Epithelial cell of proximal tubule (primary cell): ENCODE results near the gene USP6NL. TPM values are rescaled to one million over a fixed set of nuclear protein-coding genes. Genes with fewer than 3 reads are reported as not detected.

Source experiments
- DNase-seq: peaks from one replicate; pipeline ENCODE4 v3.0.0-alpha.2; 2011; ENCODE audit warnings: low read depth
- H3K4me3 ChIP-seq: 2 replicates; pipeline ENCODE4 v1.5.1; 2011; ENCODE audit warnings: low read depth, mild to moderate bottlenecking, low read length
- total RNA-seq: library from RNA; depleted of rRNA; stranded (reverse); fragments of >200 nt; gene quantifications from 2 replicates; pipeline ENCODE4 v1.2.3, GENCODE V29; 2015
- TF ChIP-seq, protein P1 (sequence below): conservative IDR thresholded peaks from 2 replicates; pipeline ENCODE4 v1.5.1; 2012; ENCODE audit warnings: low read depth, mild to moderate bottlenecking, low read length

Gene USP6NL
- total RNA-seq, 1 donor from 2014 or later, result 14.7 TPM

DNA sequence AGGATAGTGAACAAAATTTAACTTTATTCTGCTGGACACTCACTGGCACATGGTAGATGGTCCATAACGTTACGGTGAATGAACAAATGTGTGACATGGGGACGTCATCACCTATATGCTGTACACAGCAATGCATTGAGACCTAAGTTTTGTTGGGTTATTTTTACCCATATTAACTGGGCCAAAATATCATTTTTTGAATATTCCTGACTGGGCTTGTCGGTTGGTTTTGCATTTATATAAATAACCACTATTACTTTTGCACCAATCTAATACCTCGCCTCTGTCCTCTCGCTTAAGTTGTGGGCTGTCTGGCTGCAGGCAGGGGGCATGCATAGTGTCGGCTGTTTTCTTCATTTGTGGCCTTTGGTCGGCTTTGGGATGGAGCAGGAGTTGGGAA lies 161.7 kb downstream of the USP6NL start:
- TF ChIP-seq, protein P1, sequence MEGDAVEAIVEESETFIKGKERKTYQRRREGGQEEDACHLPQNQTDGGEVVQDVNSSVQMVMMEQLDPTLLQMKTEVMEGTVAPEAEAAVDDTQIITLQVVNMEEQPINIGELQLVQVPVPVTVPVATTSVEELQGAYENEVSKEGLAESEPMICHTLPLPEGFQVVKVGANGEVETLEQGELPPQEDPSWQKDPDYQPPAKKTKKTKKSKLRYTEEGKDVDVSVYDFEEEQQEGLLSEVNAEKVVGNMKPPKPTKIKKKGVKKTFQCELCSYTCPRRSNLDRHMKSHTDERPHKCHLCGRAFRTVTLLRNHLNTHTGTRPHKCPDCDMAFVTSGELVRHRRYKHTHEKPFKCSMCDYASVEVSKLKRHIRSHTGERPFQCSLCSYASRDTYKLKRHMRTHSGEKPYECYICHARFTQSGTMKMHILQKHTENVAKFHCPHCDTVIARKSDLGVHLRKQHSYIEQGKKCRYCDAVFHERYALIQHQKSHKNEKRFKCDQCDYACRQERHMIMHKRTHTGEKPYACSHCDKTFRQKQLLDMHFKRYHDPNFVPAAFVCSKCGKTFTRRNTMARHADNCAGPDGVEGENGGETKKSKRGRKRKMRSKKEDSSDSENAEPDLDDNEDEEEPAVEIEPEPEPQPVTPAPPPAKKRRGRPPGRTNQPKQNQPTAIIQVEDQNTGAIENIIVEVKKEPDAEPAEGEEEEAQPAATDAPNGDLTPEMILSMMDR, result no peak
- DNase-seq, result no peak
- H3K4me3 ChIP-seq, result no peak overlapping the region

DNA sequence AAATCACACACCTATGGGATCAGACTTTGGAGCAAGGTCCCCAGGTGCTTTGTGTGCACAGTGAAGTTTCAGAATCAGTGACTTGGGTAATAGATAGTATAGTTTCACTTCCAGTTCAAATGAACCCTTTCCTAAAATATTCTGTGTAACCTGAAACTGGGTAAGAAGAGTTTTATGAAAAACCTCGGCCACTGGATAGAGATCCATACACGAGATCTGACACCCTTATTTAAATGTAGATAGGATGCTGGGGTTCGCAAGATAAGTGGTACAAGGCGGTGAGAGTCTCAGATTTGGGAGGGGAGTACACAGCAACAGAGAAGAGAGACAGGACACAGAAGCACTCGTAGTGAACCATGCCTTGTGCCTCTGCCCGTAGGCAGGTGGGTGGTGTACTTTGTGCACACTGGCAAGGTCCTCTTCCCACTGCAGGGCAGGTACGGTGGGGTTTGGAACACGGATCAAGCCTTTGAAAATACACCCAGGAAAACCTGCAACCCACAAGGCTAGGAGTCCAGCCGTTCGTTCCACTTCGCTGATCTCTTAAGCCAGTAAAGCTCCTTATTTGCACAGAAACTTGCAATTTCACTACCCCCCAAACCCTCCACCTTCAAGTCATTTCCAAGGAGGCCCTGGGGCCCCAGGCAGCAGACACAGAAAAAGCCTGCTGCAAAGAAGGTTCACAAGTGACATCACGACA lies 162.8 kb downstream of the USP6NL start:
- no peak for DNase-seq
- TF ChIP-seq, protein P1, result no peak
- H3K4me3 ChIP-seq, result no peak overlapping the region

DNA sequence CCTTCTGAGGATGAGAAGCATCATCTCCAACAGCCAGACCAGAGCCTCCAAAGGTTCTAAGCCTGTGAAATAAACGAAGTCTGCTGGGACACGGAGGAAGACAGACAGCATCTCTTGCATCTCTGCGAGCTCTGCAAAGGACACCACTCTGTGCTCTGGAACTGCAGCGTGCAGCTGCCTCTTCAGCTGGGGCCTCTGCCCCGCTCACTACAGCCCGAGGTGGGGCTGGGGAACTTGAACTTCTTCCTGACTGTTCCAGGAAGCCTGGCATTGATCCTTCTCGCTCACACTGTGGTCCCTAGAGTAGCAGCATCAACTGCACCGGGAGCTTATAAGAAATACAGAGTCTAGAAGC lies 163.3 kb downstream of the USP6NL start:
- TF ChIP-seq, protein P1, result no peak
- DNase-seq, result no peak

GRCh38 chr10:11447586-11447985 lies 163.9 kb downstream of the USP6NL start:
- no peak overlapping the region for H3K4me3 ChIP-seq
- TF ChIP-seq, protein P1, result no peak
- DNase-seq, result no peak

More for the DNA sequence above, 163.3 kb downstream of the USP6NL start:
- no peak overlapping the region for H3K4me3 ChIP-seq

DNA sequence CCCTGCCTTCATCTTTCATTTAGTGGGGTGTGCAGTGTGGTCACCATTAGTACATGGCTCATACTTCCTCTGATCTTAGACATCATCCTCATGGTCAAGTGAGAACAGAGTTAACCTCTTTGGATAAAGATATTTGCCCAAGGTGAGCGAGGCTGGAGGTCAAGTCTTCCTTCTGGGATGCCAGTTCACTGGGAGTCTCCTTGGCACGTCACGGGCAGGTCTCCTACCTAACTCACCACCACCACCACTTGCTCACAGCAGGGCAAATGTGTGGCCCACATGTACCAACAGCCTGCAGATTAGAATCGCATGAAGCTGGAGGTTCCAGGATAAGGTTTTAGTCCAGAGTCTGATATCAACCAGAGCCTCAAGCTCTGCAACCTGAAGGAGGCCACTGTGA lies 164.6 kb downstream of the USP6NL start:
- no peak for DNase-seq
- H3K4me3 ChIP-seq, result no peak overlapping the region
- TF ChIP-seq, protein P1, result no peak

GRCh38 chr10:11446133-11446532 lies 165.3 kb downstream of the USP6NL start:
- DNase-seq, result no peak
- H3K4me3 ChIP-seq, result no peak overlapping the region
- TF ChIP-seq, protein P1, result no peak

- H3K4me3 ChIP-seq, result no peak overlapping the region
- TF ChIP-seq, protein P1, result no peak
- no peak for DNase-seq
Measured at GRCh38 chr10:11444531-11445228, 166.8 kb downstream of the USP6NL start.
